Inflammatory macrophage (primary cell): ENCODE results near the gene ZBTB20.

ENCODE experiments used
- DNase-seq, 2 donors: peaks; one replicate each; pipeline ENCODE4 v3.0.0-alpha.2; 2020 to 2022

ZBTB20 gene

DNA sequence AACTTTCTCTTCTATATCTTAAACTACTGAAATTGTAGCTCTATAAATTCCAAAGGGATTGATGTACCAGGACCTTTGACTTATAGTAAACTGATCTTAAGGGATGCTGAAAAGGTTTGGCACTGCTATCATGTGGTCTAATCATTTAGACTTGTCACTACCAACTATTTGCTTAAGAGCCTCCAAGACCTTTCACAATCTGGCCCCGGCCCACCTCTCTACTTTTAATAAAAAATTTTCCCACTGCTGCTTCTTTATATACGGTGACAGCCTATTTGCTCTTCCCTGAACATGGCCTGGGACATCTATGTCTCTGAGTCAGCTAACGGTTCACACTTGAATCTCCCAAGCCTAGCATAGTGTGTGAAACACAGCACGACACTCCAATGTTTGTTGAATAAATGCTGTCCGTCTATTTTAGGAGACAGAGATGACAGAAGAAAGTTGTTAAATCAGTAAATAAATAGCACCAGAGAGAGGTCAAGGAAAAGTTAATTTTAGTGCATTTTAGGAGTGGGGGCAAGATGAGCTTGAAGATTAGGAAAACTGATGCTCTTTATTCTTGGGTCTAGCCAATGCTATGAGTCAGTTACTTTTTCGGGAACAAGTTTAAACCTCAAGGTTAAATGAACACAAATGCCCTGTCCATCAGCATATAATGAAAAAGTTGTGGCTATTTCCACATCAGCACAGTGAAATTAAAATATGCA, 640.3 kb downstream of the ZBTB20 start:
- no peak for DNase-seq

DNA sequence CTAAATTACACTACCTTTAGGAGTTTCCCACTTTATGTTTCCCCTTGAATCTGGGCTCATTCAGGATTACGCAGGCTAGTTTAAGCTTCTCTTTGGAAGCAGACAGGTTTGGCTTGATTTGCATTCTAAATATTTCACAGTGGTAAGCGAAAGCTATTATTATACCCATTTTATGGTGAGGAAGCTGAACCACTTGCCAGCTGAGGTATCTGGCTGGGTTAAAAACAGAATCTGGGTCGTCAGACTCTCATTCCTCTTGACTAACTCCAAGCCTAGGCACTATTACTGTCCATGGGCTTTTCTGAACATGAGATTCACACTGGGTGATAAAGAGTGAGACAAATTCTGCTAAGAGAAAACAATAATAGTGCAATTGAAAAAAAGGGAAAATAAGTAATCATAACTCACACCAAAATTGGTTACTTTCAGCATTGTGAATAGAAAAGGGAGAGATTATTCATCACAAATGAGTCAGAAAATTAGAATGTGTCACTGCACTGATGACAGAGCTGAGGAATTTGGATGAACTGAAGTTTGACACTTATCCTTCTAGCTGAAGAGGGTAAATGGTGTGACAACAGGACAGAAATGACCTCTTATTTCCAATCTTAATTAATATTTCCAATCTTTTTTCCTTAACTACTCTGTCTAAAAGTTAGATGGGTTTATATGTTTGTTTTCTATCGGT, 642.0 kb downstream of the ZBTB20 start:
- no peak for DNase-seq

DNA sequence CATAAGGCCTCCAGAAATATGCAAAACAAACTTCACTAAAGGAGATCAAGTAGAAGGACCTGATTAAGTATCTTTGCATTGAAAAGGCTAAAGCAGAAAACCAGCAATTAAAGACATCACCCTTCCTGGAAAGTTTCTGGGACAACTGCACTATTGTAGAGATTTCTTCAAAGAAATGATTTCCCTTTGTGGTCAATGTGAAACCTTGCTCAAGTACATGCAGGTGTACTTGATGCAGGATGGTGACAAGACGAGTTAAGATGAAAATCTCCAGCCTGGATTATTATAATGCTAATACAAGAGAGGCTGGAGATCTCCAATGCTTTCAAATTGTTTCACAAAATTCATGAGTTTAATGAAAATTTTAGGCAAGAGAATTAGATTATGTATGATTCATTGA, 644.9 kb downstream of the ZBTB20 start:
- no peak for DNase-seq

GRCh38 chr3:114499976-114500375, 647.1 kb downstream of the ZBTB20 start:
- no peak for DNase-seq

DNA sequence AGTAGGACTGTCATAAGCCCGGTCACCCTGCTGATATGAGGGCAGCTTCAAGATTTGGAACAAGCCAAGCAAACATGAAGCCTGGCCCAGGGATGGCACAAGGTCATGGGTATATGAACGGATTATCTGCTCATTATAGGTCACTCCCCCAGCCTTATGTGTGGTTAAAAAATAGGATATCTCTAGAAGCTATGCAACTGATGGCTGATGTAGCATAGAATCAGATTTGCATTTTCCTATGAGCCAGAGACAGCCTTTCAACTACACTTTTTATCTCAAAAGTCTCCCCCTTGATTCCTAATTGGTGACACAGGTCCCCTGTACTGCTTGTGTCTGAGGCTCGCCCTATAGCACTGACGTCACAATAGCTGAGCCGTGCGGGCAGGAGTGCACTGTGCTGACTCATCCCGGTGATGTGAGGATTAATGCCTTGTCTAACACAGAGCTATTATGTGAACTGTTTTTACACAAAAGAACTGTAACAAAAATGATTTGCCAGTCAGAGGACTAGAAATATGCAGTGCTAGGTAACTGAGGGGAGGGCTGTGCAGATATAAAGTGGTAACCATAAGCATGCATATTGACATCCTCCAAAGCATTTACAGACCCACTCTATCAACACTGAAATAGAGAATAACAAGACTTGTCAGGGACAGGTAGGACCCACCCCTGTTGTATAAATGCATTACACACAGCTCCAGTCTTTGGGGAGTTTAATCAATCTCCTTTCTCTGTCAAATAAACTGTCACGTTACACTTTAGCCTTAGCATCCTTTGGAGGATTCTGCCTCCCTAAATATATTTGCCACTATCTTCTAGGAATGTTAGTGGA, 648.3 kb downstream of the ZBTB20 start:
- no peak for DNase-seq

DNA sequence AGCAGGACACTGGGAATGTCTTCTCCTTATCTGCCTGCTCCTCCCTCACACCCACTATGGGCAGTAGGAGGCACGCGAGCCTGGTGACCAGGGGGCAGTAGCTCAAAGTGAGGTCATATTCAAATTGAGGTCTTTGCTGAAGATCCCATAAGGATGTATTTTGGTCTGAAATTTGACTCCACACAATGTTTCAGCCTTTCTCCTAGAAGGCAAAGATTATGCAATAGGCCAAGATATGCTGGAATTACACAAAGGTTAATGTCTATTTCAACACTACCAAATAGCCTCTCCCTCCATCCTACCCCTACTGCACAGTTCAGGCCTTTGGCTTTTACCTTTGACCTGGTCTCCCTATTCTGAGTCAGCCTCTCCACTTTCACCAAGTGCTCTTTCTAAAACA, 650.2 kb downstream of the ZBTB20 start:
- DNase-seq = peak; percentile 9 to 32

GRCh38 chr3:114496466-114496865, 650.6 kb downstream of the ZBTB20 start:
- DNase-seq = peak in 1 of 2 donors; percentile 4

GRCh38 chr3:114496021-114496434, 651.1 kb downstream of the ZBTB20 start:
- DNase-seq = no peak

GRCh38 chr3:114494498-114494897, 652.6 kb downstream of the ZBTB20 start:
- DNase-seq = no peak

DNA sequence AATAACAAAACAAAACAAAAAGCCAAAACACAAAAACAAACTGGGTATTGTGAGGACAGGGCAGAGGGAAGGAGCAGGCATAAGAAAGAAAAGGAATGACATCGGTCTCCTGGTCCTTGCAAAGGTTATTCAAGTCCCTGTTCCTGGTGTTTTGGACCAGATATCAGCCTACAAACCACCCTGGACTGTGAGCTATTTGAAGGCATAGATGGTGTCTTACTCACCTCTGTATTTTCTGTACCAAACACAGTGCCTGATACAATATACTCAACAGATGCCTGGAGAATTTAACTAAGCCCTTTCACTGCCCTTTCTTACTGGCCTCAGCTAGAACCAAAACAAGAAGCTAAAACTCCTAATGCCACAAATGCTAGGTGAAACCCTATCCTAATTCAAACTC, 656.3 kb downstream of the ZBTB20 start:
- DNase-seq = no peak

- no peak for DNase-seq
Measured at GRCh38 chr3:114487502-114487901, 659.6 kb downstream of the ZBTB20 start.

DNA sequence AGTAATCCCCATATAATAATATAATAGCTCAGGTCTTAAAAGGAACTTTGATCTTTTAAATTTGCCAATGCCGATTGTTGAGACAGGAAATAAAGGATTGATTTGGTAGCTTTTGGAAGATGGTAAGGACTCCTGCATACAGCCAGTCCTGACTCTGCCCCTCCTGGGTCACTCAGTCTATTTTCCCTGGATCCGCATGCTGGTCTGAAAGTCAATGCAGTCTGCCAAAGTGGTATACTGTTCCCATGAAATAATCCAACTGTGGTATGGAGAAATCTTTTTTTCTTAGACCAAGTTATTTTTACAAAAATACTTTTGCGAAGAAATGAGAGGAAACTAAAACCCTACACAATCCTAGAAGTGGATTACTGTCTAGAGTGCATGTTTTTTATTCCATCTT, 662.2 kb downstream of the ZBTB20 start:
- no peak for DNase-seq

DNA sequence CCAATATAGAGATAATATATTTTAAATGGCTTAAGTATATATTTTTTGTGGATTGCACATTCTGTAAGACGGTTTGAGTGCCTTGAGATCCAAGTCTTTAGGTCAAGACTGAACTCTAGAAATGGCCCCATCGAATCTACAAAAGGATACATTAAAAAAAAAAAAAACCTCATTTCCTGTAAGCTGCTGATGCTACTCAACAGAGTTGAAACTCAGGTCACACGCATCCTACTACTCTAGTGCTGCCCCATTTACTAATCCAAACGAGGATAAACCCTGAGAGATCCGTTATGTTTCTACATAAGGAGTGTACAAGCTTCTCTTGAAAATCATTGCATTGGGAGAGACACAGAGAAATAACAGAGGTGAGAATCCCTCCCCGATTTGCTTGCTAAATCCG, 666.0 kb downstream of the ZBTB20 start:
- DNase-seq = no peak

DNA sequence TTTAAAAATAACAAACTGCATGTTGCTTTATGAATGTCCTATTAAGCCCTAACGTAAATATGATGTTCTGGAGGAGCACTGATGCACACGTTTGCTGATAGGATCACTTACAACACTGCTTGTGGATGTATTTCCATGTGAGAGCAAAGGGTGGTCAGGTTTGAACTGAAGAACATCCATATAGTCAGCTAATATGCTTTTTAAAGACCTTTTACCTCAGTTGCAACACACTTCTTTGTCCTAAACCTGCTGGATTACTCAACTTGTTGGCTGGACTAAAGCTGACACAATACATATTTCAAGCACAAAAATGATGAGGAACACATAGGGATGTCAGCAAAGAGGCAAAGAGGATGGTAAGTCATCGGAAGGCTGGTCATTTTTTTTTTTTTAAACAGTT, 666.6 kb downstream of the ZBTB20 start:
- no peak for DNase-seq

DNA sequence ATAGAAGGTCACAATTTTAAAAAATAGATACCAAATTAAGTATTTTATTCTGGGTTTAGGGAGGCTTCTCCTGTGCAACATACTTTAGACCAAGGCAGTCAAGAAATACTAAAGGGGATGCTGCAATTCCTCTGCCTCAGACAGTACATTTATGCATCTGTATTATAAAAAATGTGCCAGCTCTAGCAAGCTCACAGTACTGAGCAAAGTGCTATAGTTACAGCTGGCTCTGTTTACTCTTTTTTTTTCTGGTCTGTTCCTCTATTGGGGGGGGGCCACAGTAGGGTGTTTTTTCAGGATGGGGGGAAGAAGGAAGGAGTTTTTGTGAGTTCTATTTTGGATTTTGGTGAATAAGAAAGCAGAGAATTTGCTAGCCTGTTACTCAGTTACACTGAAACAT, 668.3 kb downstream of the ZBTB20 start:
- no peak for DNase-seq

DNA sequence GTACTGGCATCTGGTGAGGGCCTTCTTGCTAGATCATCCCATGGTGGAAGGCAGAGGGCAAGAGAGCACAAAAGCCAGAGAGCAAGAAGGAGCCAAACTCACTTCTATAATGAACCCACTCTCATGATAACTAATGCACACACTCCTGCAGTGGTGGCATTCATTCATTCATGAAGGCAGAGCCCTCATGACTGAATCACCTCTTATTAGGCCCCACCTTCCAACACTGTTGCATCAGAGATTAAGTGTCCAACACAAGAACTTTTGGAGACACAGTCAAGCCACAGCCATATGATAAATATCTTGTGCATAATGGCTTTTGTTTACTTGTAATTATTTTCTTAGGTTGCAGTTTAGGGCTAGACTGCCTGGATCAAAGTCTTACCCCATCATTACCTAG, 670.6 kb downstream of the ZBTB20 start:
- no peak for DNase-seq

DNA sequence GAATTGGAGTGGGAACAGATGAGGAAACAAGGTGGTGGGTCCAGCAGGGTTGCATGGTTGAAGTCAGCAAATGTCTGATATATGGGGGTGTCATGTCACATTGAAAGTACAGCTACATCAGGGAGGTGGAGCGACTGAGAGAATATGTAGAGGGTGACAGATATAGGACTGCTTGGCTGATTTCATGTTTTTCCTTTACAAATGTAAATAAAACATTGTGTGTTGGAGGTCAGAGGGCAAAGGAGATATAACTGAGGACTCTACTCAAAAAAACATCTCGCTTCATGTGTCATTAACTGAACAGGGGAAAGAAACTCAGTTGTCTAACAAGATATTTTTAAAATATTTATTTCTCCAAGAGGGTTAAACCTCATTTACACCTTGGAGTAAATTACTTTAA, 675.6 kb downstream of the ZBTB20 start:
- DNase-seq = no peak

- DNase-seq = no peak
Measured at GRCh38 chr3:114469070-114469469, 678.0 kb downstream of the ZBTB20 start.

DNA sequence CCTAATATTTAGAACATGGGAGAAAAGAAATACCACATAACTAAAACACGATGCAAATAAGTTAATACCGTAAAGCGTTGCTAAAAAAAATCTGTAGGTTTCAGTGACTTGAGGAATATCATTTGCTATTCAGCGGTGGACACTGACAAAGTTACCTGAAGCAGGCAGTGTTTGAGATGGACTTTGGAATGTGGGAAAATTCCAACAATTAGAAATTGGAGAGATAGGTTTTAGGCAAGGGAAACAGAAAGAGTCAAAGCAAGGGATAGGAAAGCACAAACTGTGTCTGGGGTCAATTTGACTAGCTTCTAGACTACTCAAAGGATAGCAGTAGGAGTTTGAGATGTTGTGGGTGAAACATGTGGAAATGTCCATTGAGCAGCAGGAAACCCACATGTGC, 680.3 kb downstream of the ZBTB20 start:
- DNase-seq = no peak

GRCh38 chr3:114466251-114466650, 680.8 kb downstream of the ZBTB20 start:
- no peak for DNase-seq

- DNase-seq = no peak
Measured at GRCh38 chr3:114464548-114464947, 682.5 kb downstream of the ZBTB20 start.

GRCh38 chr3:114462750-114463149, 684.3 kb downstream of the ZBTB20 start:
- no peak for DNase-seq

DNA sequence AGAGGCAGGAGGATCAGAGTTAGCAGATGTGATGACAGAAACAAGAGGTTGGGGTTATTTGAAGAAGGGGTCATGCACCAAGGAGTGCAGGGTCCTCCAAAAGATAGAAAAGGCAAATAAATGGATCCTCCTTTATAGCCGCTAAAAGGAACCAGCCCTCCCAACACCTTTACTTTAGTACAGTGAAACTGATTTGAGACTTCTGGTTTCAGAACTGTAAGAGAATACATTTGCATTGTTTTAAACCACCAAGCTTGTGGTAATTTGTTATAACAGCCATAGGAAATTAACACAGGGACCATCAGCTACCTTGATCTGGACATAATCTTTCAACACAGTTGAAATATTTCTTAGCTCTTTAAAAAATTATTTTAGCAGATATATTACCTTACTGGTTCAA, 686.6 kb downstream of the ZBTB20 start:
- DNase-seq = no peak

DNA sequence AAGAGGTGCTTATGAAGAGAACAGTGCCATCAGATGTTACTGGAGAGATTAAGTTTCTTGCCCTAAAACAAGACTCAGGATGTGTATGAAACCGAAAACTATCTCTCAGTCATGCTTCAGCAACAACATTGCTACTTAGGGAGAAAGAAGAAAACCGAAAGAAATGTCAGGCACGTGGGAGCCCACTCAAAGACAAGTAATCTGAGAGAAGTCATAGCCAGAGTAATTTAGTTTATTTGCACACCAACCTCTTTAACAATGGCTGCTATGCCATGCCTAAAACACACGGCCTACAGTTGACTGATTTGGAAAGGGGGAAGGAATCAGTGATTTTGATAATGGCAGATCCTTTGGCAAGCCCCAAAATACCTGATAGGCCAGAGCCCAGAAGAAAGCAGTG, 690.3 kb downstream of the ZBTB20 start:
- DNase-seq = no peak
